GM19463 (cell line): Measurements from ENCODE around the gene TRIM43B.
"Not testable (repeated sequence)": the region's sequence is repeated elsewhere in the genome, so short reads cannot be mapped to it uniquely, and the experiment has no call there.

Source experiments
- ATAC-seq: cut with Tn5 transposase; IDR thresholded peaks from one replicate; pipeline ENCODE4 v1.9.1; 2021; ENCODE audit warnings: mild to moderate bottlenecking, moderate library complexity; ENCODE audit not compliant: unreplicated experiment

Gene TRIM43B

GRCh38 chr2:95434507-95435076, 50.0 kb downstream of the TRIM43B start:
- not testable (repeated sequence) for ATAC-seq

GRCh38 chr2:95433973-95434372, 50.6 kb downstream of the TRIM43B start:
- ATAC-seq = not testable (repeated sequence)

GRCh38 chr2:95433373-95433772, 51.2 kb downstream of the TRIM43B start:
- not testable (repeated sequence) for ATAC-seq

GRCh38 chr2:95429748-95430467, 54.6 kb downstream of the TRIM43B start:
- not testable (repeated sequence) for ATAC-seq

GRCh38 chr2:95427196-95427867, 57.2 kb downstream of the TRIM43B start:
- not testable (repeated sequence) for ATAC-seq
